ENCODE measurements around the gene KRT72.

Gene KRT72

DNA sequence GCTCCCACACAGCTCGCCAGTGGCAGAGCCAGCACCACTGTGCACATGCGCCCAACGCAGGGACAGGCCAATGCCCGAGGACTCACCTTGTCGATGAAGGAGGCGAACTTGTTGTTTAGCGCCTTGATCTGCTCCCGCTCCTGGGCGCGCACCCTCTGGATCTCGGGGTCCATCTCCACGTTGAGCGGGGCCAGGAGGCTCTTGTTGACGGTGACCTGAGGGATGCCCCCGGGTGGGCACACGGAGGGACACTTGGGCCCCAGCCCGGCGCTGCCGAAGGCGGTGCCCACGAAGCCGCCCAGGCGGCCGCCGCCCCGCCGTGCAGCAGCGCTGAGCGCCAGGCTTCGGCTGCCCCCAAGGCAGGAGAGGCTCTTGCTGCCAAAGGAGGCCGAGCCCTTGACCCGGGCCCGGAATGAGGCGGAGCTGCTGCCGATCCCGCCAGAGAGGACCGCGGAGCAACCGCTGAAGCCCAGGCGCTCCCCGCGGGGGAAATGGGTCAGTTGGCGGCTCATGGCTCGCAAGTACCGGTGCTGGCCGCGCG lies at the start of gene KRT72:
KRT72 (minus strand) TSS at position 523 of the 541 bp plus-strand sequence; CDS start at position 512, 11 bp downstream.
- H3K27ac ChIP-seq, result no peak within 1 kb of the TSS
- TF ChIP-seq, protein P1, sequence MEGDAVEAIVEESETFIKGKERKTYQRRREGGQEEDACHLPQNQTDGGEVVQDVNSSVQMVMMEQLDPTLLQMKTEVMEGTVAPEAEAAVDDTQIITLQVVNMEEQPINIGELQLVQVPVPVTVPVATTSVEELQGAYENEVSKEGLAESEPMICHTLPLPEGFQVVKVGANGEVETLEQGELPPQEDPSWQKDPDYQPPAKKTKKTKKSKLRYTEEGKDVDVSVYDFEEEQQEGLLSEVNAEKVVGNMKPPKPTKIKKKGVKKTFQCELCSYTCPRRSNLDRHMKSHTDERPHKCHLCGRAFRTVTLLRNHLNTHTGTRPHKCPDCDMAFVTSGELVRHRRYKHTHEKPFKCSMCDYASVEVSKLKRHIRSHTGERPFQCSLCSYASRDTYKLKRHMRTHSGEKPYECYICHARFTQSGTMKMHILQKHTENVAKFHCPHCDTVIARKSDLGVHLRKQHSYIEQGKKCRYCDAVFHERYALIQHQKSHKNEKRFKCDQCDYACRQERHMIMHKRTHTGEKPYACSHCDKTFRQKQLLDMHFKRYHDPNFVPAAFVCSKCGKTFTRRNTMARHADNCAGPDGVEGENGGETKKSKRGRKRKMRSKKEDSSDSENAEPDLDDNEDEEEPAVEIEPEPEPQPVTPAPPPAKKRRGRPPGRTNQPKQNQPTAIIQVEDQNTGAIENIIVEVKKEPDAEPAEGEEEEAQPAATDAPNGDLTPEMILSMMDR (IDR thresholded peaks at IDR 0.05), result no peak
- no peak for TF ChIP-seq ZFX (IDR thresholded peaks at IDR 0.05; ENCODE audit: borderline replicate concordance)

DNA sequence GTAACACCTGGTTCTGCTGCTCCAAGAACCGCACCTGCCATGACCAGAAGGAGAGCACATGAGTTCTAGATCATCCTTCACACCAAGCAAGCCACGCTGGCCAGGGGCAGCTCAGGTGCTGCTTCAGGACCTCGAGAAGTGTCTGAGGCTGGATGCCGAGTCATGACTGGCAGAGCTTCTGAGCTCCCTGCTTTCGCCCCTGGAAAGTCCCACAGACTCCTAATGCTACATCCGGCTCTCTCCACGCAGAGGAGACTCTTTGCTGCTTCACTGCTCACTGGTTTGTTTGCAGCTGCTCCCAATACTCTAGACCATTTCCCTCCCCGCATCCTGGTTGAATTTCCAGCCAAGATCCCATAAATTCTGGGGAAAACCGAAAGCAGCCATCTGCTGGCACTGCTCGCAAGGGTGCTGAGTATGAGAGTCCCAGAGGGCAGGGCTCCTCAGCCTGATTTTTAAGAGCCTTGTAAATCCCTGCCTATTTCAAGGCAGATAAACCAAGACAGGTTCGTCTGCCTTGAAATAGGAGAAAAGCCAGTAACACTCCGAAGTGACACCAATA lies 49.3 kb upstream of the KRT72 start:
- no peak overlapping the region for H3K27ac ChIP-seq
- TF ChIP-seq, protein P1 (IDR thresholded peaks at IDR 0.05), result no peak
- no peak for TF ChIP-seq ZFX (IDR thresholded peaks at IDR 0.05; ENCODE audit: borderline replicate concordance)

DNA sequence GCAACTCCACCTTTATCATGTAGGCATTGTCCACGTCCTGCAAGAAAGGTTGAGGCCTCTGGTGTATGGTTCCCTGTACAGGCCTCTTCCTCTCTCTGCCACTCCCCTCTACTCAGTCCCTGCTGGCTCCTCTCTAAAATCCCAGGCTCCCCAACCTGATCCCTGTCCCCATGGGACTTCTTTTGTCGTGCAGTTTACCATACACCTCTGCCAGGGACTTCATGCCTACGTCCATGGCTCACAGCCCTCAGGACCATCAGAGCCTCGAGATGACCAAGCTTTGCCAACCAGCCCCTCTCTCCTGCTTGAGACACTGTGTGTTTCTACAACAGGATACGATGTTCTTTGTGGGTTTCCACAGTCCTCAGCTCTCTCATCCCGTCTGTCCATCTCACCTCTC lies 47.8 kb upstream of the KRT72 start:
- no peak overlapping the region for H3K27ac ChIP-seq
- TF ChIP-seq, protein P1 (IDR thresholded peaks at IDR 0.05), result no peak
- TF ChIP-seq ZFX (IDR thresholded peaks at IDR 0.05; ENCODE audit: borderline replicate concordance), result no peak

DNA sequence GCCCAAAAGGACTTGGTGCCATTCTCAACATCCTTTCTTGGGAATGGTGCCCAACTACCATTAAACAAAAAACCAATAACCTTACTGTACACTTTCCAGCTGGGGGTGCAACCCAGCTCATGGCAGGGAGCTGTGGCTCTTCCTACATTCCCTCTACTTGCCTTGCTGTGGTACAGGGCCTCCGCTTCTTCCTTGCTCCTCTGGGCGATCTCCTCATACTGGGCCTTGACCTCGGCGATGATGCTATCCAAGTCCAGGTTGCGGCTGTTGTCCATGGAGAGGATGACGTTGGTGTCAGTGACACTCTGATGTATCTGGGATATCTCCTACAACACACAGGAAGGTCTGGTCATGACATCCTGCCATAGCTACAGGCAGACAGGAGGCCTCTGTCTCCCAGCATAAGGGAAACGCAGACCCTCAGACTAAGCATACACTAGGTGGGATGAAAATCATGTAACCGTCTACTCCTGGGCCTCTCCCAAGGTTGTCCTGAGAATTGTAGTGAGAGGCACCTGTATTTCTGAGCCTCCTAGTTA lies 46.8 kb upstream of the KRT72 start:
- TF ChIP-seq ZFX (IDR thresholded peaks at IDR 0.05; ENCODE audit: borderline replicate concordance), result no peak
- TF ChIP-seq, protein P1 (IDR thresholded peaks at IDR 0.05), result no peak
- no peak overlapping the region for H3K27ac ChIP-seq

DNA sequence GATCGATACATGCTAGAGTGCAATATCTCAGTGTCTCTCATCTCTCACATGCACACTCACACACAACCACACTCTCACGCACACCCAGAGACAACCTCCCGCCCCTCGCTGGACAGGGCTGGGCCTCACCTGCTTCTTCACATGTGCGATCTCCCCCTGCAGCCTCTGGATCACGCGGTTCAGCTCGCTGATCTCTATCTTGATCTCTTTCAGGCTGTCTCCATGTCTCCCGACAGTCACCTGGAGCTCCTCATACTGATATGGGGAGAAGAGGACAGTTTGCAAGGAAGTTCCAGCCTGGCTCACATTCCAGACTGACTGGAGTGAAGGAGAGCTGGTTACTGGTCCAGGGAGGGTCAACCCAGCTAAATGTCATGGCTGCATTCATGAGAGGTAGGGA lies 46.3 kb upstream of the KRT72 start:
- no peak for TF ChIP-seq ZFX (IDR thresholded peaks at IDR 0.05; ENCODE audit: borderline replicate concordance)
- TF ChIP-seq, protein P1 (IDR thresholded peaks at IDR 0.05), result no peak
- H3K27ac ChIP-seq, result no peak overlapping the region

DNA sequence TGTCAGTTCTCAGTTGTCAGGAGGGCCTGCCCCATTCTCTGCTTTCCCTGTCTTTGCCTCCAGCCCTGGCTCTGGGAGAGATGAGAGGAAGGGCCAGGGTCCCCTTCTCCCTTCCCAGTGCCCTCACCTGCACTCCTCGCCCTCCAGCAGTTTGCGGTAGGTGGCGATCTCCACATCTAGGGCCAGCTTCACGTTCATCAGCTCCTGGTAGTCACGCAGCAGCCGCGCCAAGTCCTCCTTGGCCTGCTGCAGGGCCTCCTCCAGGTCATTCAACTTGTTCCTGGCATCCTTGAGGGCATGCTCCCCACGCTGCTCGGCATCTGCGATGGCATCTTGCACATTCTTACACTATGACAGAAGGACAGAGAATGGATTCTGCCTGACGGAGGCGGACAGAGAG lies 45.4 kb upstream of the KRT72 start:
- no peak overlapping the region for H3K27ac ChIP-seq
- TF ChIP-seq, protein P1 (IDR thresholded peaks at IDR 0.05), result no peak
- no peak for TF ChIP-seq ZFX (IDR thresholded peaks at IDR 0.05; ENCODE audit: borderline replicate concordance)

DNA sequence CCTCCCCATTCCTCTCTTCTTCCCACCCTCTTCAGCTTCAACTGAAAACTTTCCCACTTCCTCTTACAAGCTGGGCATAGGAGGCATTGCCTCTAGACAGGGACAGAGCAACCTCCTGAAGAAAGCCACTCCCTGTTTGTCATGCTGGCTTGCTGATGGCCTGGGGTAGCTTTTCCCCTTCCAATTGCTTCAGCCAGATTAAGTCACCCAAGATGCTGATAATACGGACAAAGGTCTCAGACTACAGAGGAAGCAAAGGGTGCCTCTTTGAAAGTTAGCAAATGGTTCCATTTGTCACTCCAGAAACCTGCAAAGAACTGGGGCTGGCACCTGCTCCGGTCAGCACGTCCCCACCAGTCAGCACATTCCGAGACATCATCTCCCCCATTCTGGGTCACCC lies 44.7 kb upstream of the KRT72 start:
- TF ChIP-seq, protein P1 (IDR thresholded peaks at IDR 0.05), result no peak
- no peak for TF ChIP-seq ZFX (IDR thresholded peaks at IDR 0.05; ENCODE audit: borderline replicate concordance)

More for the DNA sequence above, 44.7 kb upstream of the KRT72 start:
- no peak overlapping the region for H3K27ac ChIP-seq
